Measurements from ENCODE around the gene MARK3.

DNA sequence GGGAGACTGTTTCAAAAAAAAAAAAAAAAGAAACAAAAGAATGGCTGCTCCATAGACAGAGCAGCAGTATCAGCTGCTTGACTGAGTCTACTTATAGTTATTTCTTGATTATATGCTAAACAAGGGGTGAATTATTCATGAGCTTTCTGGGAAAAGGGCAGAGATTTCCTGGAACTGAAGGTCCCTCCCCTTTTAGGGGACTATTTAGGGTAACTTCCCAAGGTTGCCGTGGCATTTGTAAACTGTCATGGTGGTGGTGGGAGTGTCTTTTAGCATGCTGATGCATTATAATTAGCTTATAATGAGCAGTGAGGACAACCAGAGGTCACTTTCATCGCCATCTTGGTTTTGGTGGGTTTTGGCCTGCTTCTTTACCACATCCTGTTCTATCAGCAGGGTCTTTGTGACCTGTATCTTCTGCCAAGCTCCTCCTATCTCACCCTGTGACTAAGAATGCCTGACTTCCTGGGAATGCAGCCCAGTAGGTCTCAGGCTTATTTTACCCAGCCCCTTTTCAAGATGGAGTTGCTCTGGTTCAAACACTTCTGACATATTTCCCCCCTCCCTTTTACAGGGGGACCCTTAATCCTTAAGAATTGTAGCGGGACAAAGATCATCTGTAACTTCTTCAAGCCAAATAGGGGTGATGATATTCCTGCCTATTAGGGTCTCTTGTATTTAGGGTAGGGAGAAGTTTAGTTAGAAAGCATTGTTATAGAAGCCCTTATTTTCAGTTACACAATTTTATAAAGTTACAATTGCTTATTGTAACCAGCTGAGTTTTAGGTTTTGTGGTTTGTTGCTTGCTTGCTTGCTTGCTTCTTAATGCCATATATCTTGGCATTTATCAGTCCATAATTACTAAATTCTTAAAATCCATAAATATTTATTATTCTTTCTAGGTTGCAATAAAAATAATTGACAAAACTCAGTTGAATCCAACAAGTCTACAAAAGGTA lies 42.5 kb downstream of the MARK3 start:
- TF ChIP-seq, protein P1, sequence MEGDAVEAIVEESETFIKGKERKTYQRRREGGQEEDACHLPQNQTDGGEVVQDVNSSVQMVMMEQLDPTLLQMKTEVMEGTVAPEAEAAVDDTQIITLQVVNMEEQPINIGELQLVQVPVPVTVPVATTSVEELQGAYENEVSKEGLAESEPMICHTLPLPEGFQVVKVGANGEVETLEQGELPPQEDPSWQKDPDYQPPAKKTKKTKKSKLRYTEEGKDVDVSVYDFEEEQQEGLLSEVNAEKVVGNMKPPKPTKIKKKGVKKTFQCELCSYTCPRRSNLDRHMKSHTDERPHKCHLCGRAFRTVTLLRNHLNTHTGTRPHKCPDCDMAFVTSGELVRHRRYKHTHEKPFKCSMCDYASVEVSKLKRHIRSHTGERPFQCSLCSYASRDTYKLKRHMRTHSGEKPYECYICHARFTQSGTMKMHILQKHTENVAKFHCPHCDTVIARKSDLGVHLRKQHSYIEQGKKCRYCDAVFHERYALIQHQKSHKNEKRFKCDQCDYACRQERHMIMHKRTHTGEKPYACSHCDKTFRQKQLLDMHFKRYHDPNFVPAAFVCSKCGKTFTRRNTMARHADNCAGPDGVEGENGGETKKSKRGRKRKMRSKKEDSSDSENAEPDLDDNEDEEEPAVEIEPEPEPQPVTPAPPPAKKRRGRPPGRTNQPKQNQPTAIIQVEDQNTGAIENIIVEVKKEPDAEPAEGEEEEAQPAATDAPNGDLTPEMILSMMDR (IDR thresholded peaks at IDR 0.05; ENCODE audit: insufficient read depth, low read length), result no peak
- TF ChIP-seq POLR2AphosphoS5 (IDR thresholded peaks at IDR 0.05; ENCODE audit: low read depth) (no peak), SPI1 (IDR thresholded peaks at IDR 0.05; ENCODE audit: borderline replicate concordance, low read depth) (no peak)

All from HL-60 (cell line).